Measurements from ENCODE around the gene SMYD3.
"Not testable (repeated sequence)": the region's sequence is repeated elsewhere in the genome, so short reads cannot be mapped to it uniquely, and the experiment has no call there.

The SMYD3 gene

GRCh38 chr1:245957427-245957826 lies 549.7 kb downstream of the SMYD3 start:
- DNase-seq (ENCODE audit: low read depth in 2 of 2) = no peak

DNA sequence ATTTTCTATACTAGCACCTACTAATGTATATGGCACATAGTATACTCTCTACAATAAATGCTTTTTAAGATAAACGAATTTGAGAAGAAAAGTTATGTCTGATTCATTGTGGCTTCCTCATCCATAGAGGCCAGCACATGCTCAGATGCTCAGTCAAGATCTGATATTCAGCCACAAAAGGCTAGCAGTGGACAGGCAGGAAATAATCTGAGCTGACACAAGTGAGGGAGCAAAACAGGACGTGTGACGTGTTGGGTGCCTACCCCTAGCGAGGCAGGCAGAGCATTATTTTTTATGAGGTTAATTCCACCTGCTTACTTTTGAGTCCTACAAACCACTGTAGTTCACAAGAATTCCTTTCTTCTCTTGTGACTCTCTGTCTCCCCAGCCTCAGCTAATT lies 550.9 kb downstream of the SMYD3 start:
- DNase-seq (ENCODE audit: low read depth in 2 of 2) = peak in 1 of 2 donors; percentile 35

DNA sequence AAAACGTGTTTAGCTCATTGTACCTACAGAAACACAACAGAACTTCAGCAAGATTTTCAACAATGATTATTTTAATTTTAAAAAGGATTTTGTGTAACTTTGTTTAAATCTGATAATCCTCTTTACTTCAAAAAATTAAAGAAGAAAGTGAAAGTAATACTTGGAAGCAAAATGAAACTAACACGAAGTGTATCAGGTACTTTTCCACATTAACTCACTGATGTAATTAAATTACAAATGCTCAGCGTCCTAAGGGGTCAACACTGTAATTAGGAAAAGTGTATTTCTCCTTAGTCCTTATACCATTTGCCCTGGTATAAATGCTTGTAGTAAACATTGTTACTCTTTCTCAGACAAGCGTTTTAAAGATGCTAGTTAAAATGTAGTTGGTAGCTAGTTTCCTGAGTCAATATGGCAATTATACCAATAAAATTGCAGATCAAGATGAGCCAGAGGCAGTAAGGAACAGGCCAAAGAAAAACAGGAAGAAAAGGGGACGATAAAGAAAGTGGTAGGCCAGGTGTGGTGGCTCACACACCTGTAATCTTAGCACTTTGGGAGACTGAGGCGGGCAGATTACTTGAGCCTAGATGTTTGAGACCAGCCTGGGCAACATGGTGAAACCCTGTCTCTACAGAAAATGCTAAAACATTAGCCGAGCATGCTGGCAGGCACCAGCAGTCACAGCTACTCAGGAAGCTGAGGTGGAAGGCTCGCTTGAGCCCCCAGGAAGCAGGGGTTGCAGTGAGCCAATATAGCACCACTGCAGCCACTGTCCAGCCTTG lies 553.0 kb downstream of the SMYD3 start:
- no peak for DNase-seq (ENCODE audit: low read depth in 2 of 2)

- DNase-seq (ENCODE audit: low read depth in 2 of 2) = no peak
Measured at GRCh38 chr1:245952383-245953026, 554.6 kb downstream of the SMYD3 start.

- DNase-seq (ENCODE audit: low read depth in 2 of 2) = no peak
Measured at GRCh38 chr1:245948786-245949185, 558.3 kb downstream of the SMYD3 start.

DNA sequence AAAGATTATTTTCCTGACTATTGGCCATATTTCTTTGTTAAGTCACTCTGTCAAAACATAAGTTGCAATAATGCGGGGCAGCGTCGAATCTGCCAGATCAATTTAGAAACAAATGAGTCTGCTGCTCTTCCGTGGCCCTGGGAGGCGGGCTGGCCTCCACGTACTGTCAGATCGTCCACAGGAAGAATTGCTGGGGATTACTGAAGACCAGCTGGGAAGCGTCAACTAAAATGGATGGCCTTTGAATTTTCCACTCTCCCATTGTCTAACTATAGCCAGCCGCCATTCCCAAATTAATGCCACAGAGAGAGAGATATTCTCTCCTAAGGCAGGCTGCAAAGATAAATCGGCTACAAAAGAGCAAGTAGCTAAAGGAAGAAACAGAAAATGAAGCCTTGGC lies 560.2 kb downstream of the SMYD3 start:
- DNase-seq (ENCODE audit: low read depth in 2 of 2) = no peak

DNA sequence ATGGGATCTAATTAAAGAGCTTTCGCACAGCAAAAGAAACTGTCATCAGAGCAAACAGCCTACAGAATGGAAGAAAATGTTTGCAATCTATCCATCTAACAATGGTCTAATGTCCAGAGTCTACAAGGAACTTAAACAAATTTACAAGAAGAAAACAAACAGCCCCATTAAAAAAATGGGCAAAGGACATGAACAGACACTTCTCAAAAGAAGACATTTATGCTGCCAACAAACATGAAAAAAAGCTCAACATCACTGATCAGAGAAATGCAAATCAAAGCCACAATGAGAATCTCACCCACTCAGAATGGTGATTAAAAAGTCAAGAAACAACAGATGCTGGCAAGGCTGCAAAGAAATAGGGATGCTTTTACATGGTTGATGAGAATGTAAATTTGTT lies 561.9 kb downstream of the SMYD3 start:
- not testable (repeated sequence) for DNase-seq (ENCODE audit: low read depth in 2 of 2)

DNA sequence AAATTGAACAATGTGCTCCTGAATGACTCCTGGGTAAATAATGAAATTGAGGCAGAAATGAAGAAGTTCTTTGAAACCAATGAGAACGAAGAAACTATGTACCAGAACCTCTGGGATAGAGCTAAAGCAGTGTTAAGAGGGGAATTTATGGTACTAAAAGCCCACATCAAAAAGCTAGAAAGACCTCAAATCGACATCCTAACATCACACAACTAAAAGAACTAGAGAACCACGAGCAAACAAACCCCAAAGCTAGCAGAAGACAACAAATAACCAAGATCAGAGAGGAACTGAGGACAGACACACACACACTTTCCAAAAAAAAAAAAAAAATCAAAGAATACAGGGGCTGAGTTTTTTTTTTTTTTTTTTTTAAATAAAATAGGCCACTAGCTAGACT lies 564.2 kb downstream of the SMYD3 start:
- no peak for DNase-seq (ENCODE audit: low read depth in 2 of 2)

- DNase-seq (ENCODE audit: low read depth in 2 of 2) = not testable (repeated sequence)
Measured at GRCh38 chr1:245941771-245942170, 565.3 kb downstream of the SMYD3 start.

- no peak for DNase-seq (ENCODE audit: low read depth in 2 of 2)
Measured at GRCh38 chr1:245939756-245940345, 567.2 kb downstream of the SMYD3 start.

GRCh38 chr1:245938046-245938435 lies 569.0 kb downstream of the SMYD3 start:
- no peak for DNase-seq (ENCODE audit: low read depth in 2 of 2)

DNA sequence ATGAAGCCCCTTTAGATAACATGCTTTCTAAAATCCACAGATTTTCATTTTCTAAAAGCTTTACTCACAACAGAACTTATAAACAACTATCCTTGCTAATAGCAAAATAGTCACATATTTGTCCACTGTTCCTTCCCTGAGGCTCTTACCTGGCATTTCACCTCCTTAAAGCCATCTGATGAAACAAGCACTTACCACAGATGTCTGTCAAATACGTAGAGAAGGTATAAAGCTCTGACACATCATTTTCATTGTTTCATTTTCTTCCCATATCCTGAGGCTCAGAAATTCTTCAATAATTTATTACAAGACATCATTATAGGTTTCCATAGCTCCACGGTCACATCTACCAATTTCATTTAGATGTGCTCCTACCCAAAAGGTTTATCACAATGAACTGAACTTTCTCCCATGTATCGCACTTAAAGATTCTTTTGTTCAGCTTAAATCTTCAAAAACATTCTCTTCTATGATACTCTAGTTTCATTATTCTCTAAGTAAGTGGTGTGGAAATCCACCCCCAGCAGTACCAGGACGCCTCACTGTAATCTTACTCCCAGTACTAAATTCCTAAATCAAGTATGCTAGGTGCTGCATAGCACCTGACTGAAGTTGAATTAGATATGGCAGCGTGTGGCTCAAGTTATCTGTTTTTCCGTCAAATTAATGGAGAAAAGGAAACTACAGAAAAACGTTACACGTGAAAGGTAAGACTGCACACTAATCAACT lies 569.6 kb downstream of the SMYD3 start:
- no peak for DNase-seq (ENCODE audit: low read depth in 2 of 2)

GRCh38 chr1:245934409-245934808 lies 572.7 kb downstream of the SMYD3 start:
- no peak for DNase-seq (ENCODE audit: low read depth in 2 of 2)

- DNase-seq (ENCODE audit: low read depth in 2 of 2) = no peak
Measured at GRCh38 chr1:245933431-245934045, 573.5 kb downstream of the SMYD3 start.

- no peak for DNase-seq (ENCODE audit: low read depth in 2 of 2)
Measured at GRCh38 chr1:245932302-245932972, 574.6 kb downstream of the SMYD3 start.

GRCh38 chr1:245931450-245931849 lies 575.6 kb downstream of the SMYD3 start:
- DNase-seq (ENCODE audit: low read depth in 2 of 2) = no peak

DNA sequence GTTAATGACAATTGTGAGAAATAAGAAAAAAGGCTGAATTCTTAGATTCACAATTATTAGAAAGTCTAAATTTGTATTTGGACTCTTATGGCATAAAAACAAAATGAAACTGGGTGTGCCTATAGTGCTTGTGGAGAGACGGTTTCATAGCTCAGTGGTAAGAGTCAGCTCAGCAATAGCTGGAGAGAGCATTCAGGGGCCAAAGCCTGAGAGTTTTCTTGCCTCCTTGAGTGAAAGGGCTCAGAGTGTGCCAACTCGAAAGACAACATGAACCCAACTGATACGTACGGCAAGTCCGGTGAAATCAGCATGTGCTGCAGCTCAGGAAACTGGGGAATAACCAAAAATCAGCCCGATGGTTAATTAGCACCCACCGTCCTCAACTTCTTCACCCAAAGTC lies 577.9 kb downstream of the SMYD3 start:
- no peak for DNase-seq (ENCODE audit: low read depth in 2 of 2)

DNA sequence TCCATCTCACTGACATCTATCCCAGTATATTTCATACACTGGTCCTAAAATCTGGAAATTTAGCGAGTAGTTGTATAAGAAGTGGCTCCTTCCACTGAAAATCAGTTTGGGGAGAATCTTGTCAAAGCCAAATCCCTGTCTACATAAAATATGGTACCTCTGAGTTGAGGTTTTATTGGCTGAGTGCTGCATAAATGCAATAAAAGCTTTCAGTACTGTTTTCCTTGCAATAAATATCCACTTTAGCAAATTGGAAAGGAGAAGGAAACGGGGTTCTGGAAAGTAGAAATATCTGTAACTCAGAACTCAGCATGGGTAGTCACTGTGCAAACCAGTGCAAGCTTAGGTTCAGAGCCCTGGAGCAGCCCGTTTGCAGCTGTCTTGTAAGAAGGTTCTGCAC lies 580.2 kb downstream of the SMYD3 start:
- no peak for DNase-seq (ENCODE audit: low read depth in 2 of 2)

DNA sequence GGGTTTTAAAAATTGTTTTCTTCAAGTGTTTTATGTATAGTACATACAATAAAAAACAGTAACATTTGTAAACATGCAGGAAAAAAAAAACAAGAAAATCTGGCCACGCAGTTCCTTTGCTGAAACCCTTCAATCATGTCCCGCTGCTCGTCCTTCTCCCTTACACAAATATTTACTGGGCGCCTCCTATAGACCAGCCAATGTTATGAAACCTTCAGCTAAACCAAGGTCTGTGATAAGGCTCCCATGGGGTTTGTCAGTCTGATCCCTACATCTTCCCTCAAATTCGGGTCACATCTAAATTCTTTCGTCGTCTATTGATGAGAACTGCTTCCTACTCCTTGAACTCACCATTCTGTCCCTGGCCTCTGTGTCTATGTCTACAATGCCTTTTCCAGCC lies 583.9 kb downstream of the SMYD3 start:
- DNase-seq (ENCODE audit: low read depth in 2 of 2) = no peak

GRCh38 chr1:245921417-245921816 lies 585.7 kb downstream of the SMYD3 start:
- no peak for DNase-seq (ENCODE audit: low read depth in 2 of 2)

GRCh38 chr1:245917403-245917802 lies 589.7 kb downstream of the SMYD3 start:
- DNase-seq (ENCODE audit: low read depth in 2 of 2) = no peak

All from activated CD8-positive, alpha-beta memory T cell treated with anti-CD3 and anti-CD28 coated beads for 4 hours (primary cell).